SK-N-SH treated with all-trans-retinoic acid at 6 μM for 48 hours (cell line): ENCODE data around the gene LRRC18.

Experiments
- ATAC-seq: fragments of 200-7000 bp; cut with Tn5 transposase; 3 replicates; pipeline ENCODE4 v1.9.1; 2020; ENCODE audit warnings: mild to moderate bottlenecking, moderate library complexity
- ARNTL ChIP-seq: fragments of 450-650 bp; formaldehyde crosslinking; IDR thresholded peaks from 2 replicates; pipeline ENCODE4 v1.5.0; 2020; ENCODE audit warnings: low read depth, mild to moderate bottlenecking, moderate library complexity, borderline replicate concordance
- BACH2 ChIP-seq: fragments of 250-450 bp; sonication (Bioruptor Pico); IDR thresholded peaks from 2 replicates; pipeline ENCODE4 v1.9.0; 2021; ENCODE audit warnings: mild to moderate bottlenecking, borderline replicate concordance
- CSDC2 ChIP-seq: fragments of 250-450 bp; sonication (Bioruptor Pico); IDR thresholded peaks from 2 replicates; pipeline ENCODE4 v1.5.0; 2020; ENCODE audit warnings: mild to moderate bottlenecking, moderate library complexity
- CSRNP3 ChIP-seq: fragments of 250-450 bp; sonication (Bioruptor Pico); IDR thresholded peaks from 2 replicates; pipeline ENCODE4 v1.5.1; 2021; ENCODE audit warnings: mild to moderate bottlenecking, moderate library complexity
- GLIS3 ChIP-seq: fragments of 250-450 bp; sonication (Bioruptor Pico); IDR thresholded peaks from 2 replicates; pipeline ENCODE4 v1.5.0; 2020; ENCODE audit warnings: mild to moderate bottlenecking, moderate library complexity
- ISL1 ChIP-seq: fragments of 250-450 bp; sonication (Bioruptor Pico); IDR thresholded peaks from 2 replicates; pipeline ENCODE4 v2.1.2; 2022; ENCODE audit warnings: mild to moderate bottlenecking, moderate library complexity
- OSR1 ChIP-seq: fragments of 250-450 bp; sonication (Bioruptor Pico); IDR thresholded peaks from 2 replicates; pipeline ENCODE4 v1.8.0; 2022; ENCODE audit warnings: moderate library complexity, mild to moderate bottlenecking, inconsistent platforms
- PATZ1 ChIP-seq: fragments of 250-450 bp; sonication (Bioruptor Pico); IDR thresholded peaks from 2 replicates; pipeline ENCODE4 v1.8.0; 2020; ENCODE audit warnings: mild to moderate bottlenecking, moderate library complexity, borderline replicate concordance
- PPARA ChIP-seq: fragments of 250-450 bp; sonication (Bioruptor Pico); IDR thresholded peaks from 2 replicates; pipeline ENCODE4 v1.5.0; 2020; ENCODE audit warnings: mild to moderate bottlenecking, borderline replicate concordance
- RARB ChIP-seq: fragments of 250-450 bp; sonication (Bioruptor Pico); IDR thresholded peaks from 2 replicates; pipeline ENCODE4 v1.8.0; 2021; ENCODE audit warnings: mild to moderate bottlenecking, moderate library complexity
- SNAI2 ChIP-seq: fragments of 250-450 bp; sonication (Bioruptor Pico); IDR thresholded peaks from 2 replicates; pipeline ENCODE4 v1.5.0; 2020; ENCODE audit warnings: mild to moderate bottlenecking, moderate library complexity
- TCF4 ChIP-seq: fragments of 250-450 bp; sonication (Bioruptor Pico); IDR thresholded peaks from 2 replicates; pipeline ENCODE4 v1.8.0; 2021; ENCODE audit warnings: mild to moderate bottlenecking, moderate library complexity, borderline replicate concordance
- TOX ChIP-seq: fragments of 250-450 bp; sonication (Bioruptor Pico); IDR thresholded peaks from 2 replicates; pipeline ENCODE4 v1.8.0; 2021; ENCODE audit warnings: mild to moderate bottlenecking, moderate library complexity, borderline replicate concordance
- TSHZ2 ChIP-seq: fragments of 250-450 bp; sonication (Bioruptor Pico); IDR thresholded peaks from 2 replicates; pipeline ENCODE4 v1.5.0; 2020; ENCODE audit warnings: mild to moderate bottlenecking, moderate library complexity
- ZC3H10 ChIP-seq: fragments of 250-450 bp; sonication (Bioruptor Pico); IDR thresholded peaks from 2 replicates; pipeline ENCODE4 v1.5.1; 2021; ENCODE audit warnings: mild to moderate bottlenecking, moderate library complexity
- ZFP3 ChIP-seq: fragments of 250-450 bp; sonication (Bioruptor Pico); IDR thresholded peaks from 2 replicates; pipeline ENCODE4 v1.5.0; 2020; ENCODE audit warnings: mild to moderate bottlenecking, moderate library complexity
- ZFP30 ChIP-seq: fragments of 450-650 bp; formaldehyde crosslinking; IDR thresholded peaks from 2 replicates; pipeline ENCODE4 v1.5.0; 2022; ENCODE audit warnings: mild to moderate bottlenecking, moderate library complexity
- ZNF565 ChIP-seq: fragments of 450-650 bp; formaldehyde crosslinking; conservative IDR thresholded peaks from 2 replicates; pipeline ENCODE4 v1.5.0; 2020; ENCODE audit warnings: low read depth, mild to moderate bottlenecking, moderate library complexity
- ZNF70 ChIP-seq: fragments of 450-650 bp; formaldehyde crosslinking; IDR thresholded peaks from 2 replicates; pipeline ENCODE4 v1.5.0; 2020; ENCODE audit warnings: mild to moderate bottlenecking, moderate library complexity
- ZNF8 ChIP-seq: fragments of 450-650 bp; formaldehyde crosslinking; IDR thresholded peaks from 2 replicates; pipeline ENCODE4 v1.5.0; 2020; ENCODE audit warnings: mild to moderate bottlenecking, moderate library complexity
- TF ChIP-seq, protein P1 (sequence below): fragments of 250-450 bp; sonication (Bioruptor Pico); IDR thresholded peaks from 2 replicates; pipeline ENCODE4 v1.5.1; 2020; ENCODE audit warnings: low read depth, mild to moderate bottlenecking, moderate library complexity
- TF ChIP-seq, protein P2 (sequence below): fragments of 250-450 bp; sonication (Bioruptor Pico); IDR thresholded peaks from 2 replicates; pipeline ENCODE4 v1.8.0; 2021; ENCODE audit warnings: low read depth, mild to moderate bottlenecking, moderate library complexity, borderline replicate concordance

LRRC18 gene

DNA sequence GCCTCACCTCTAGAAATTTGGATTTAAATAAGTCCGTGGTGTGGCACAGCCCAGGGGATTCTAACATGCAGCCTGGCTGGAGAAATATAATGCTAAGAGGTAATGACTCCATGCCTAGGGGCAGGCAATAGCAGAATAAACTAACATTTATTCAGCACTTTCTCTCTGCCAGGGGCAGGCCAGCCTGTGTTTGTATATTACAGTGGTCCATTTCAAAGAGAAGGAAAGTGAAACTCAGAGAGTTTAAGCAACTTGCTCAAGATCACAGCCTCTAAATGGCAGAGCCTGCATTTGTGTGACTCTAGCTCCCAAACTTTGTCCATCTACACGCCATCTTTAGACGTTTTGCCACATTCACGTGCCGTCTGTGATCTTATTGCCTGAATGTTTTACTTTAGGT is 6.7 kb upstream of the LRRC18 start:
- ATAC-seq = no peak
- TF ChIP-seq, protein P1, sequence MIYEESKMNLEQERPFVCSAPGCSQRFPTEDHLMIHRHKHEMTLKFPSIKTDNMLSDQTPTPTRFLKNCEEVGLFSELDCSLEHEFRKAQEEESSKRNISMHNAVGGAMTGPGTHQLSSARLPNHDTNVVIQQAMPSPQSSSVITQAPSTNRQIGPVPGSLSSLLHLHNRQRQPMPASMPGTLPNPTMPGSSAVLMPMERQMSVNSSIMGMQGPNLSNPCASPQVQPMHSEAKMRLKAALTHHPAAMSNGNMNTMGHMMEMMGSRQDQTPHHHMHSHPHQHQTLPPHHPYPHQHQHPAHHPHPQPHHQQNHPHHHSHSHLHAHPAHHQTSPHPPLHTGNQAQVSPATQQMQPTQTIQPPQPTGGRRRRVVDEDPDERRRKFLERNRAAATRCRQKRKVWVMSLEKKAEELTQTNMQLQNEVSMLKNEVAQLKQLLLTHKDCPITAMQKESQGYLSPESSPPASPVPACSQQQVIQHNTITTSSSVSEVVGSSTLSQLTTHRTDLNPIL (CRISPR knock-in tag) = no peak
- no peak for TF ChIP-seq PATZ1 (CRISPR knock-in tag)
- TF ChIP-seq ZNF70 = no peak
- no peak for TF ChIP-seq ZNF8 (CRISPR knock-in tag)
- TF ChIP-seq TCF4 (CRISPR knock-in tag) = no peak
- TF ChIP-seq, protein P2, sequence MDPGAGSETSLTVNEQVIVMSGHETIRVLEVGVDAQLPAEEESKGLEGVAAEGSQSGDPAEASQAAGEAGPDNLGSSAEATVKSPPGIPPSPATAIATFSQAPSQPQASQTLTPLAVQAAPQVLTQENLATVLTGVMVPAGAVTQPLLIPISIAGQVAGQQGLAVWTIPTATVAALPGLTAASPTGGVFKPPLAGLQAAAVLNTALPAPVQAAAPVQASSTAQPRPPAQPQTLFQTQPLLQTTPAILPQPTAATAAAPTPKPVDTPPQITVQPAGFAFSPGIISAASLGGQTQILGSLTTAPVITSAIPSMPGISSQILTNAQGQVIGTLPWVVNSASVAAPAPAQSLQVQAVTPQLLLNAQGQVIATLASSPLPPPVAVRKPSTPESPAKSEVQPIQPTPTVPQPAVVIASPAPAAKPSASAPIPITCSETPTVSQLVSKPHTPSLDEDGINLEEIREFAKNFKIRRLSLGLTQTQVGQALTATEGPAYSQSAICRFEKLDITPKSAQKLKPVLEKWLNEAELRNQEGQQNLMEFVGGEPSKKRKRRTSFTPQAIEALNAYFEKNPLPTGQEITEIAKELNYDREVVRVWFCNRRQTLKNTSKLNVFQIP (CRISPR knock-in tag) = no peak
- no peak for TF ChIP-seq ARNTL (CRISPR knock-in tag)
- TF ChIP-seq TOX (CRISPR knock-in tag) = no peak
- TF ChIP-seq RARB (CRISPR knock-in tag) = no peak
- no peak for TF ChIP-seq SNAI2 (CRISPR knock-in tag)

DNA sequence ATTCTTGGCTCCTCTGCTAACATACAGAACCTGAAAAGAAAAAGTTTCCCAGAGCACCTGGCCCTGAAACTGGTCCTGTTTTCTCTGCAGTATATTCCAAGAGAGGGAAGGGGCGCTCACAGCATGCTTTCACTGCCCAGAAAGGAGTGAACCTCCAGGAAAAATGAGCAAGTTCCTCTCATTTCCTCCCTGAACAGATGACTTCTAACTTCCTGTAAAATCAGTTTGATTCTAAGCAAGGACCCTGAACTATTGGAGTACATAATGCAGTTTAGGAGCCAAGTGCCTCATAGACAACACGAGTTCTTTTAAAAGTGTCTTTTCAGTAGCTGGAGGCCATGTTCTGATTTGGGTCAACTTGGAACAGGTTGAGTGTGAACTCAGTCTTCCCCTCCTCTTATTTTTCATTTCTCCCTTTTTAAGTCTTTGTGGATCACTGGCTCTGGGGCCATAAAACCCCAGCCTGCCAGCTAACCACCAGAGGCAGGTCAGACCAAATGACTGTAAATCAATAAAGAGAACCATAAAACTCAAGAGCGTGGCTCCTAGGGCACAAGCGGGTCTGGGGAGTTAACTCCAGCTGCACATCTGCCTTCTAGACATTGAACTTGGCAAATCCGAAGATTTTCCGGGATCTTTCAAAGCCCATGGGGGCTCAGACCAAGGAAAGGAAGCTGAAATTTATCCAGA is 5.9 kb upstream of the LRRC18 start:
- TF ChIP-seq ISL1 = no peak
- no peak for TF ChIP-seq ZNF8 (CRISPR knock-in tag)
- no peak for TF ChIP-seq BACH2 (CRISPR knock-in tag)
- TF ChIP-seq SNAI2 (CRISPR knock-in tag) = no peak
- TF ChIP-seq, protein P1 (CRISPR knock-in tag) = no peak
- TF ChIP-seq ARNTL (CRISPR knock-in tag) = no peak
- TF ChIP-seq, all 23 proteins: peak for 0
- no peak for ATAC-seq

DNA sequence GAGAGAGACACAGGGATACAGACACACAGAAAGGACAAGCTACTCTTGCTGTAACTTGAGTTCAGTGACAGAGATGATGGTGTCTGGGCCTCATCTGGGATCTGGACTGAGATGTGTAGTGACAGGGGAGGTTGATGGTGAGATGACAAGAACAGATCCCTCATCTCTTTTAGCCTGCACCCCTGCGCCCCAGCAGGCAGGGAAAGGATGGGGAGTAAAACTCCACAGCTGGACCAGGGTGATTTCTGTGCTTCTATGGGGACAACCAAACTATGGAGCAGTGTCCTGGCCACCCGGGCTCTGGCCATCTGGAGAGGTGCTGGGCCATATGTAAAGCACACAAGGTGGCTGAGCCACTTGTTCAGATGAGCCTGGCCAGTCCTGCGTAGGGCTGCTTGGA is 4.5 kb upstream of the LRRC18 start:
- no peak for ATAC-seq
- TF ChIP-seq RARB (CRISPR knock-in tag) (no peak), CSDC2 (CRISPR knock-in tag) (no peak), SNAI2 (CRISPR knock-in tag) (no peak), ZNF70 (no peak), ZFP30 (CRISPR knock-in tag) (no peak), ZNF8 (CRISPR knock-in tag) (no peak), ISL1 (no peak), TSHZ2 (CRISPR knock-in tag) (no peak), ZC3H10 (CRISPR knock-in tag) (no peak), ARNTL (CRISPR knock-in tag) (no peak), ZFP3 (CRISPR knock-in tag) (no peak), CSRNP3 (CRISPR knock-in tag) (no peak), OSR1 (CRISPR knock-in tag) (no peak), ZNF565 (CRISPR knock-in tag) (no peak), GLIS3 (no peak), BACH2 (CRISPR knock-in tag) (no peak), PPARA (CRISPR knock-in tag) (no peak)
- TF ChIP-seq, protein P1 (CRISPR knock-in tag) = no peak
- TF ChIP-seq, all 23 proteins: peak for 0
